ENCODE data around the gene SFI1. TPM values are rescaled to one million over a fixed set of nuclear protein-coding genes. Genes with fewer than 3 reads are reported as not detected.
A peak's percentile ranks its signal among the peaks of the same experiment; 100 is the strongest.

Gene SFI1
- total and polyA plus RNA-seq, 10 donors = 36.7 to 110 (median 85.2) TPM

- H3K36me3 ChIP-seq = peaks cover 0 to 97% (median 52%) of the 10 kb centered on the region in 6 donors
- peaks cover 0 to 7% (median 4%) of the 10 kb centered on the region in 6 donors for H3K4me1 ChIP-seq
- no peak overlapping the region for H3K27ac ChIP-seq
- intact Hi-C loops (cut with DNase I; ENCODE audit: low total_unique reads) = no loop called here
- H3K4me3 ChIP-seq = no peak overlapping the region
- H3K27me3 ChIP-seq (replicated peaks in 1 of 7) = no peaks in the 10 kb centered on the region
- no peak for DNase-seq
- TF ChIP-seq CTCF (IDR thresholded peaks at IDR 0.05 in 8 of 11, conservative IDR thresholded peaks at IDR 0.05 in 3 of 11) (no peak), POLR2A (IDR thresholded peaks at IDR 0.05) (no peak), POLR2AphosphoS5 (IDR thresholded peaks at IDR 0.05) (no peak)
- no peaks in the 10 kb centered on the region for H3K9me3 ChIP-seq
- 92 to 99% (median 94%) methylated on average over 9 of the region's 9 CpGs for WGBS, 5 donors
These were observed 109.7 kb downstream of the SFI1 start for GRCh38 chr22:31605851-31606585.

- WGBS, 5 donors = 87 to 98% (median 94%) methylated on average over 4 to 7 of the region's 7 CpGs
- DNase-seq = no peak
- intact Hi-C loops (cut with DNase I; ENCODE audit: low total_unique reads) = no loop called here
These were observed 111.4 kb downstream of the SFI1 start for GRCh38 chr22:31607696-31608095.

GRCh38 chr22:31609716-31610115 is 113.4 kb downstream of the SFI1 start:
- WGBS, 5 donors = 79 to 96% (median 94%) methylated on average over 10 of the region's 10 CpGs
- peak; percentile 42 for DNase-seq
- Histone ChIP-seq H3K4me1 (peaks cover 7 to 39% (median 27%) of the 10 kb centered on the region in 6 donors), H3K9me3 (no peaks in the 10 kb centered on the region), H3K27ac (no peak overlapping the region), H3K4me3 (no peak overlapping the region), H3K36me3 (peaks cover 0 to 98% (median 33%) of the 10 kb centered on the region in 6 donors), H3K27me3 (replicated peaks in 1 of 7) (no peaks in the 10 kb centered on the region)
- no peak for TF ChIP-seq POLR2A (IDR thresholded peaks at IDR 0.05)
- TF ChIP-seq POLR2AphosphoS5 (IDR thresholded peaks at IDR 0.05) = no peak
- no peak for TF ChIP-seq CTCF (IDR thresholded peaks at IDR 0.05 in 8 of 11, conservative IDR thresholded peaks at IDR 0.05 in 3 of 11)
- intact Hi-C loops (cut with DNase I; ENCODE audit: low total_unique reads) = no loop called here

More at GRCh38 chr22:31607696-31608095, 111.4 kb downstream of the SFI1 start:
- TF ChIP-seq POLR2A (IDR thresholded peaks at IDR 0.05) (no peak), CTCF (IDR thresholded peaks at IDR 0.05 in 8 of 11, conservative IDR thresholded peaks at IDR 0.05 in 3 of 11) (no peak), POLR2AphosphoS5 (IDR thresholded peaks at IDR 0.05) (peak in 1 of 3 donors; percentile 11)
- no peaks in the 10 kb centered on the region for H3K27me3 ChIP-seq (replicated peaks in 1 of 7)
- peaks cover 0 to 100% (median 49%) of the 10 kb centered on the region in 6 donors for H3K36me3 ChIP-seq
- H3K9me3 ChIP-seq = no peaks in the 10 kb centered on the region
- peaks cover 0 to 19% (median 13%) of the 10 kb centered on the region in 6 donors for H3K4me1 ChIP-seq
- H3K4me3 ChIP-seq = no peak overlapping the region
- no peak overlapping the region for H3K27ac ChIP-seq

GRCh38 chr22:31610611-31611010 is 114.3 kb downstream of the SFI1 start:
- 83 to 92% (median 89%) methylated on average over 5 to 6 of the region's 6 CpGs for WGBS, 5 donors
- intact Hi-C loops (cut with DNase I; ENCODE audit: low total_unique reads) = no loop called here
- DNase-seq = peak; percentile 51

More at GRCh38 chr22:31610611-31611010, 114.3 kb downstream of the SFI1 start:
- peaks cover 0 to 95% (median 30%) of the 10 kb centered on the region in 6 donors for H3K36me3 ChIP-seq
- H3K27me3 ChIP-seq (replicated peaks in 1 of 7) = no peaks in the 10 kb centered on the region
- peak overlapping the region in 2 of 8 donors; percentile 41 to 55 for H3K27ac ChIP-seq
- H3K9me3 ChIP-seq = no peaks in the 10 kb centered on the region
- TF ChIP-seq POLR2A (IDR thresholded peaks at IDR 0.05) (no peak), CTCF (IDR thresholded peaks at IDR 0.05 in 8 of 11, conservative IDR thresholded peaks at IDR 0.05 in 3 of 11) (no peak), POLR2AphosphoS5 (IDR thresholded peaks at IDR 0.05) (no peak)
- no peak overlapping the region for H3K4me3 ChIP-seq
- H3K4me1 ChIP-seq = peaks cover 16 to 48% (median 36%) of the 10 kb centered on the region in 6 donors
